Upper lobe of left lung (tissue), 6 donors: Measurements from ENCODE around the gene POMP. TPM values are rescaled to one million over a fixed set of nuclear protein-coding genes. Genes with fewer than 3 reads are reported as not detected.
A peak's percentile ranks its signal among the peaks of the same experiment; 100 is the strongest.

Source experiments
- ATAC-seq, 2 donors: fragments of 200-7000 bp; cut with Tn5 transposase; one replicate each; pipeline ENCODE4 v1.9.1; 2022; ENCODE audit warnings: mild to moderate bottlenecking in 2 of 2, moderate library complexity in 2 of 2; ENCODE audit not compliant: low FRiP score in 2 of 2
- DNase-seq, 2 donors: peaks; one replicate each; pipeline ENCODE4 v3.0.0-alpha.2; 2019 to 2020
- H3K27ac ChIP-seq, 4 donors: fragments of 200-600 bp; sonication (generic); one replicate each; pipeline ENCODE4 v1.5.1; 2016 to 2019
- H3K27me3 ChIP-seq, 4 donors: fragments of 200-600 bp; sonication (generic); one replicate each; pipeline ENCODE4 v1.5.1; 2017 to 2019
- H3K36me3 ChIP-seq, 4 donors: fragments of 200-600 bp; sonication (generic); one replicate each; pipeline ENCODE4 v1.5.1; 2016 to 2019
- H3K4me1 ChIP-seq, 4 donors: fragments of 200-600 bp; sonication (generic); one replicate each; pipeline ENCODE4 v1.5.1; 2018 to 2019
- H3K4me3 ChIP-seq, 4 donors: fragments of 200-600 bp; sonication (generic); one replicate each; pipeline ENCODE4 v1.5.1; 2017 to 2019; ENCODE audit warnings: mild to moderate bottlenecking in 2 of 4, moderate library complexity in 1 of 4
- H3K9me3 ChIP-seq, 4 donors: fragments of 200-600 bp; sonication (generic); one replicate each; pipeline ENCODE4 v1.5.1; 2018 to 2019
- CTCF ChIP-seq, 6 experiments: fragments of 450-650 bp in 4 of 6; fragments of 200-600 bp in 2 of 6; sonication (generic) in 2 of 6; IDR thresholded peaks; one replicate each; pipeline ENCODE4 v1.5.1; 2016 to 2019; ENCODE audit warnings: antibody characterized with exemption in 6 of 6
- EP300 ChIP-seq, 4 donors: sonication (generic); formaldehyde crosslinking; IDR thresholded peaks; one replicate each; pipeline ENCODE4 v1.5.1; 2017; ENCODE audit warnings: antibody characterized with exemption in 4 of 4, control low read depth in 2 of 4
- POLR2A ChIP-seq, 4 donors: fragments of 450-650 bp; IDR thresholded peaks; one replicate each; pipeline ENCODE4 v1.5.1; 2016 to 2017; ENCODE audit warnings: antibody characterized with exemption in 4 of 4, mild to moderate bottlenecking in 2 of 4
- POLR2AphosphoS5 ChIP-seq, 2 donors: sonication (generic); formaldehyde crosslinking; IDR thresholded peaks; one replicate each; pipeline ENCODE4 v1.5.1; 2017; ENCODE audit warnings: antibody characterized with exemption in 2 of 2
- WGBS, 2 donors: methylation state at CpG; one replicate each; pipeline ENCODE4 v1.1.5; 2017 to 2018; 5-methylcytosine and 5-hydroxymethylcytosine counted together
- total RNA-seq, 6 donors: library from RNA; depleted of rRNA in 4 of 6; stranded (reverse); fragments of >200 nt in 4 of 6; gene quantifications; one replicate each; pipeline versions ENCODE4 v1.1.0 to v1.2.1, GENCODE V29; 2016 to 2021
- donor health status: DM: no; HTN: no; CAD: no; lungs with moderate emphysema.
- donor health status: DM: no; HTN: yes; CAD: no; lungs with severe emphysema.

POMP gene
- total RNA-seq, 6 donors from 2014 or later, result 11.5 to 59.8 (median 51.4) TPM

- 72 to 82% methylated on average over 1 of the region's 1 CpG for WGBS, 2 donors
- TF ChIP-seq POLR2AphosphoS5 (IDR thresholded peaks at IDR 0.05) (no peak), POLR2A (IDR thresholded peaks at IDR 0.05) (no peak), EP300 (IDR thresholded peaks at IDR 0.05) (no peak), CTCF (IDR thresholded peaks at IDR 0.05) (no peak)
- Histone ChIP-seq H3K36me3 (peaks cover 0 to 23% (median 12%) of the 10 kb centered on the region in 4 donors), H3K9me3 (no peaks in the 10 kb centered on the region), H3K4me3 (no peak overlapping the region), H3K27me3 (no peaks in the 10 kb centered on the region), H3K4me1 (peaks cover 0 to under 1% (median 0%) of the 10 kb centered on the region in 4 donors), H3K27ac (no peak overlapping the region)
- ATAC-seq (no peak), DNase-seq (no peak)
Measured at GRCh38 chr13:28699246-28699645, 40.3 kb downstream of the POMP start.

DNA sequence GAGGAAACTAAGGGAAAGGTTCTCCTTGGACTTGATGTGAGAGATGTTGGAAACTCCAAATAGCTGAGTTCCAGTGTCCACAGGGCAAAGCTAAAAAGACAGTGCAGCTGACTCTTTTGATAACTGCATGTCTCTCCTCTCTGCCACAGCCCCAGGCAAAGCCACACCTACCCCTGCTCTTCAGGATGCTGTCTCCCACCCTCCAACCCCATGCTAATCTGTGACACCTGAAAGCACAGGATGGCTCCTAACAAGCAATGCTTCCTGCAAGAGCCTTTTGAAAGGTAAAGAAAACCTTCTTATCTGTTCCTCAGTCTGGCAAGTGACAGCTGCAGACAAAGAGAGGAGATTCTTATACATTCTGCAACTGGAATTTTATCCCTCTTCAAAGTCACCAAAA lies 45.4 kb downstream of the POMP start:
- Histone ChIP-seq H3K36me3 (peaks cover 0 to 26% (median 12%) of the 10 kb centered on the region in 4 donors), H3K4me3 (no peak overlapping the region), H3K9me3 (no peaks in the 10 kb centered on the region), H3K27ac (no peak overlapping the region), H3K27me3 (no peaks in the 10 kb centered on the region), H3K4me1 (peaks cover 0 to 16% (median 6%) of the 10 kb centered on the region in 4 donors)
- TF ChIP-seq EP300 (IDR thresholded peaks at IDR 0.05) (no peak), CTCF (IDR thresholded peaks at IDR 0.05) (no peak), POLR2A (IDR thresholded peaks at IDR 0.05) (no peak), POLR2AphosphoS5 (IDR thresholded peaks at IDR 0.05) (no peak)
- ATAC-seq (no peak), DNase-seq (no peak)

DNA sequence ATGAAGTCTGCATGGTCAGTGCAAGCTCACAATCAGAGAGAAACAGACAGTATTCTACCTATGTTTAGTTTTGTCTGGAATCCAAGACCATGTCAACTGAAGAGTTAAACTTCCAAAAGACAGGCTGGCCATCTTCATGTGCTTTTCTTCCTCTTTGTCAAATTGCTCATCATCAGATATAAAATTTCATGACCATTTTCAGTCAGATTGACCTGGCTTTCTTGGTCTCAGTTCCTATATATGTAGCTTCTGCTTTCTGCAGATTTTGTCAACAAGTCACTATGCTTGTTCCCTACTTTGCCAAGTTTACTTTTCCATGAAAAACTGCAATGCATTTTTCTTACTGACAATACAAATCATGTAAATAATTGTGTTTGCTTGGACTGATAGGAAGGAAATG lies 46.0 kb downstream of the POMP start:
- Histone ChIP-seq H3K27me3 (no peaks in the 10 kb centered on the region), H3K27ac (no peak overlapping the region), H3K9me3 (no peaks in the 10 kb centered on the region), H3K4me3 (no peak overlapping the region), H3K4me1 (peaks cover 0 to 16% (median 6%) of the 10 kb centered on the region in 4 donors), H3K36me3 (peaks cover 0 to 29% (median 10%) of the 10 kb centered on the region in 4 donors)
- no peak for DNase-seq
- no peak for TF ChIP-seq EP300 (IDR thresholded peaks at IDR 0.05)
- no peak for TF ChIP-seq CTCF (IDR thresholded peaks at IDR 0.05)
- no peak for TF ChIP-seq POLR2AphosphoS5 (IDR thresholded peaks at IDR 0.05)
- no peak for TF ChIP-seq POLR2A (IDR thresholded peaks at IDR 0.05)
- peak in 1 of 2 donors; percentile 50 for ATAC-seq

DNA sequence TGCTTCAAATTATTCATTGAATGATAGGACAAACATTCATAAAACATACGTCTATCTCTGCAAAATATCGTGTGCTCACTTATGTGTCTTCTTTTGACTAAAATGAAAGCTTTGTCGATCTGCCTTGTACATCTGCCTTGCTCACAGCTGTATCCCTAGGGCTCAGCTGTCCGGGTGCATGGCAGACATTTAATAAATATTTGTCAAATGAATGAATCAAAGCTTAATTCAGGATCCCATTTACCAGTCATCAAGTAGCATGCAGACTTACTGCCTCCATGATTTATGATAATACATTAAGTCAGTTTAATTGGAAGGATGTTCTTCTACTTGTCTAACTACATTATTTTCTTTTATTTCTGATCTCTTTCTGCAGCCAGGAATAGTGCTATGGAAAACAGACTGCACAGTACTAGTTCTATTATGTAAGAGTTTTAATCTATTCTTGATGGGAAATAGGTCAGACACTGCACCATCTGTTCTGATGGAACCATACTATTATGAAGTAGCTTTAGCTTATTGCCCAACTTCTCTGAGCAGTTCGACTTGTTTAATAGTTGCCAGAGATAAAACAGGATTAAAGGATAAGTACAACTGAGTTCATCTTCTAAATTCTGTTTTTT lies 46.6 kb downstream of the POMP start:
- Histone ChIP-seq H3K4me1 (peaks cover 0 to 16% (median 6%) of the 10 kb centered on the region in 4 donors), H3K27ac (no peak overlapping the region), H3K27me3 (no peaks in the 10 kb centered on the region), H3K36me3 (peaks cover 0 to 22% (median 10%) of the 10 kb centered on the region in 4 donors), H3K9me3 (no peaks in the 10 kb centered on the region), H3K4me3 (no peak overlapping the region)
- WGBS, 2 donors, result 68 to 75% methylated on average over 5 of the region's 5 CpGs
- peak in 1 of 2 donors; percentile 28 for ATAC-seq
- TF ChIP-seq POLR2A (IDR thresholded peaks at IDR 0.05) (no peak), CTCF (IDR thresholded peaks at IDR 0.05) (no peak), POLR2AphosphoS5 (IDR thresholded peaks at IDR 0.05) (no peak), EP300 (IDR thresholded peaks at IDR 0.05) (no peak)
- no peak for DNase-seq
